ENCODE data around the gene ZNF541.
"Not testable (repeated sequence)": the region's sequence is repeated elsewhere in the genome, so short reads cannot be mapped to it uniquely, and the experiment has no call there.

- TF ChIP-seq CTCF (IDR thresholded peaks at IDR 0.05); ZFX (IDR thresholded peaks at IDR 0.05; ENCODE audit: borderline replicate concordance): not testable (repeated sequence)
Observed at GRCh38 chr19:47583161-47583560, 10.2 kb upstream of the ZNF541 start.

Measured in 22Rv1 (cell line).